ENCODE data around the gene SKI. TPM values are rescaled to one million over a fixed set of nuclear protein-coding genes. Genes with fewer than 3 reads are reported as not detected.

Gene SKI
- total and polyA plus RNA-seq, 10 of the 15 experiments (the other 5 are each of a cell fraction or from before 2014, with no cell fraction given), result 0.03 to 14.9 (median 0.96) TPM

GRCh38 chr1:2215329-2215728 lies 12.8 kb upstream of the SKI start (continued):
- TF ChIP-seq, protein P1, sequence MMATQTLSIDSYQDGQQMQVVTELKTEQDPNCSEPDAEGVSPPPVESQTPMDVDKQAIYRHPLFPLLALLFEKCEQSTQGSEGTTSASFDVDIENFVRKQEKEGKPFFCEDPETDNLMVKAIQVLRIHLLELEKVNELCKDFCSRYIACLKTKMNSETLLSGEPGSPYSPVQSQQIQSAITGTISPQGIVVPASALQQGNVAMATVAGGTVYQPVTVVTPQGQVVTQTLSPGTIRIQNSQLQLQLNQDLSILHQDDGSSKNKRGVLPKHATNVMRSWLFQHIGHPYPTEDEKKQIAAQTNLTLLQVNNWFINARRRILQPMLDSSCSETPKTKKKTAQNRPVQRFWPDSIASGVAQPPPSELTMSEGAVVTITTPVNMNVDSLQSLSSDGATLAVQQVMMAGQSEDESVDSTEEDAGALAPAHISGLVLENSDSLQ (IDR thresholded peaks at IDR 0.05), result no peak
- TF ChIP-seq, protein P2, sequence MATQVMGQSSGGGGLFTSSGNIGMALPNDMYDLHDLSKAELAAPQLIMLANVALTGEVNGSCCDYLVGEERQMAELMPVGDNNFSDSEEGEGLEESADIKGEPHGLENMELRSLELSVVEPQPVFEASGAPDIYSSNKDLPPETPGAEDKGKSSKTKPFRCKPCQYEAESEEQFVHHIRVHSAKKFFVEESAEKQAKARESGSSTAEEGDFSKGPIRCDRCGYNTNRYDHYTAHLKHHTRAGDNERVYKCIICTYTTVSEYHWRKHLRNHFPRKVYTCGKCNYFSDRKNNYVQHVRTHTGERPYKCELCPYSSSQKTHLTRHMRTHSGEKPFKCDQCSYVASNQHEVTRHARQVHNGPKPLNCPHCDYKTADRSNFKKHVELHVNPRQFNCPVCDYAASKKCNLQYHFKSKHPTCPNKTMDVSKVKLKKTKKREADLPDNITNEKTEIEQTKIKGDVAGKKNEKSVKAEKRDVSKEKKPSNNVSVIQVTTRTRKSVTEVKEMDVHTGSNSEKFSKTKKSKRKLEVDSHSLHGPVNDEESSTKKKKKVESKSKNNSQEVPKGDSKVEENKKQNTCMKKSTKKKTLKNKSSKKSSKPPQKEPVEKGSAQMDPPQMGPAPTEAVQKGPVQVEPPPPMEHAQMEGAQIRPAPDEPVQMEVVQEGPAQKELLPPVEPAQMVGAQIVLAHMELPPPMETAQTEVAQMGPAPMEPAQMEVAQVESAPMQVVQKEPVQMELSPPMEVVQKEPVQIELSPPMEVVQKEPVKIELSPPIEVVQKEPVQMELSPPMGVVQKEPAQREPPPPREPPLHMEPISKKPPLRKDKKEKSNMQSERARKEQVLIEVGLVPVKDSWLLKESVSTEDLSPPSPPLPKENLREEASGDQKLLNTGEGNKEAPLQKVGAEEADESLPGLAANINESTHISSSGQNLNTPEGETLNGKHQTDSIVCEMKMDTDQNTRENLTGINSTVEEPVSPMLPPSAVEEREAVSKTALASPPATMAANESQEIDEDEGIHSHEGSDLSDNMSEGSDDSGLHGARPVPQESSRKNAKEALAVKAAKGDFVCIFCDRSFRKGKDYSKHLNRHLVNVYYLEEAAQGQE (IDR thresholded peaks at IDR 0.05; ENCODE audit: low read depth, low read length), result no peak
- TF ChIP-seq RCOR1 (conservative IDR thresholded peaks at IDR 0.05; ENCODE audit: low read depth, low read length) (no peak), ELK1 (IDR thresholded peaks at IDR 0.05; ENCODE audit: low read depth, low read length) (no peak)
- TF ChIP-seq, protein P3, sequence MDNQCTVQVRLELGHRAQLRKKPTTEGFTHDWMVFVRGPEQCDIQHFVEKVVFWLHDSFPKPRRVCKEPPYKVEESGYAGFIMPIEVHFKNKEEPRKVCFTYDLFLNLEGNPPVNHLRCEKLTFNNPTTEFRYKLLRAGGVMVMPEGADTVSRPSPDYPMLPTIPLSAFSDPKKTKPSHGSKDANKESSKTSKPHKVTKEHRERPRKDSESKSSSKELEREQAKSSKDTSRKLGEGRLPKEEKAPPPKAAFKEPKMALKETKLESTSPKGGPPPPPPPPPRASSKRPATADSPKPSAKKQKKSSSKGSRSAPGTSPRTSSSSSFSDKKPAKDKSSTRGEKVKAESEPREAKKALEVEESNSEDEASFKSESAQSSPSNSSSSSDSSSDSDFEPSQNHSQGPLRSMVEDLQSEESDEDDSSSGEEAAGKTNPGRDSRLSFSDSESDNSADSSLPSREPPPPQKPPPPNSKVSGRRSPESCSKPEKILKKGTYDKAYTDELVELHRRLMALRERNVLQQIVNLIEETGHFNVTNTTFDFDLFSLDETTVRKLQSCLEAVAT (IDR thresholded peaks at IDR 0.05), result no peak
